ENCODE measurements around the gene GRWD1. TPM values are rescaled to one million over a fixed set of nuclear protein-coding genes. Genes with fewer than 3 reads are reported as not detected.

The GRWD1 gene
- total and polyA plus RNA-seq, 2 of the 8 experiments (the other 6 are each of a cell fraction or from before 2014, with no cell fraction given), result 36.9 to 61.9 TPM

DNA sequence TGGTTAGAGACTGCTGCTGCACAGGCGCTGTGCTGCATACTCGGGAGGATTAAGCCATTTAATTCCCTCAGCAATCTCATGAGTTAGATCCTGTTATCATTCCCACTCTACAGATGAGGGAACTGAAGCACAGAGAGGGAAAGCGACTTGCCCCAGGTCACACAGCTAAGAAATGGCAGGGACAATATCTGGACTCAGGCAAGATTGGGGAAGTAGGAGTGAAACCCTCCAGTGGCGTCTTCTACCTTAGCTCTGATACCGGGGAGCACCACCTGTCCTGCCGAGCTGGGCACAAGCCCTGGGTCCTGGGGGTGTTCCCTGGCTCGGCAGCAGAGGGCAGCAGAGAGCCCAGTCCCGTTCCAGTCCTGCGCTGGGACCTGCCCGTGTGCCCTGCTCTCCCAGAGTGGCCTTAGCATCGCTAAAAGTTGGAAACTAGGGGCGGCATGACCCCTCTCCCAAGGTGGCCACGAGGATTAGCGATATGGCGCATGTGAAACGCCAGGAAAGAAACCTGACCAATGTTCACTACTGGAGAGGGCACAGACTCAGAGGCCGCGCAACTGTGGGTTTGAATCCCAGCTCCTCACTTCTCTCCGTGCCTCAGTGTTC, 43.9 kb downstream of the GRWD1 start:
- 33% methylated on average over 19 of the region's 19 CpGs; no CpG with 5 or more reads in 1 of the 2 experiments for WGBS, 2 experiments (ENCODE audit: extremely low coverage in 1 of 2, insufficient coverage in 1 of 2, insufficient read length in 1 of 2, insufficient replicate concordance in 2 of 2, low coverage in 1 of 2, low lambda C conversion rate in 2 of 2, missing lambda C conversion rate in 1 of 2)
- Histone ChIP-seq H3K4me2 (ENCODE audit: insufficient read depth in 1 of 2, low read depth in 2 of 2, low read length in 2 of 2) (peak overlapping the region in 1 of 2 experiments; percentile 45; a peak in 3 of 4 replicates), H2BK15ac (ENCODE audit: low read length) (no peak overlapping the region)
- TF ChIP-seq TEAD4 (IDR thresholded peaks at IDR 0.05; ENCODE audit: low read depth, low read length) (no peak), YY1 (IDR thresholded peaks at IDR 0.05; ENCODE audit: low read depth, low read length) (0 out of 2 replicates have a peak, but pooled peaks have one; percentile 18), SAP30 (IDR thresholded peaks at IDR 0.05; ENCODE audit: insufficient read depth, insufficient replicate concordance, low read length) (no peak), RAD21 (IDR thresholded peaks at IDR 0.05 in 1 of 2, conservative IDR thresholded peaks at IDR 0.05 in 1 of 2; ENCODE audit: low read depth in 2 of 2, low read length in 2 of 2) (peak; percentile 74 to 79), SP1 (IDR thresholded peaks at IDR 0.05; ENCODE audit: low read depth, low read length) (no peak), POLR2A (IDR thresholded peaks at IDR 0.05; ENCODE audit: control extremely low read depth in 1 of 2, low read depth in 2 of 2, low read length in 2 of 2) (peak; percentile 13 to 28; a peak in 2 of 3 replicates), TAF1 (IDR thresholded peaks at IDR 0.05; ENCODE audit: low read depth, low read length) (0 out of 2 replicates have a peak, but pooled peaks have one; percentile 36), GABPA (IDR thresholded peaks at IDR 0.05; ENCODE audit: borderline replicate concordance, insufficient read depth, low read length) (peak; percentile 63; the same call in 1 of the 2 replicates), CREB1 (IDR thresholded peaks at IDR 0.05) (0 out of 2 replicates have a peak, but pooled peaks have one; percentile 51)
- TF ChIP-seq, protein P1, sequence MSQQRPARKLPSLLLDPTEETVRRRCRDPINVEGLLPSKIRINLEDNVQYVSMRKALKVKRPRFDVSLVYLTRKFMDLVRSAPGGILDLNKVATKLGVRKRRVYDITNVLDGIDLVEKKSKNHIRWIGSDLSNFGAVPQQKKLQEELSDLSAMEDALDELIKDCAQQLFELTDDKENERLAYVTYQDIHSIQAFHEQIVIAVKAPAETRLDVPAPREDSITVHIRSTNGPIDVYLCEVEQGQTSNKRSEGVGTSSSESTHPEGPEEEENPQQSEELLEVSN (IDR thresholded peaks at IDR 0.05), result peak; percentile 25; the same call in 1 of the 2 replicates
- TF ChIP-seq, protein P2, sequence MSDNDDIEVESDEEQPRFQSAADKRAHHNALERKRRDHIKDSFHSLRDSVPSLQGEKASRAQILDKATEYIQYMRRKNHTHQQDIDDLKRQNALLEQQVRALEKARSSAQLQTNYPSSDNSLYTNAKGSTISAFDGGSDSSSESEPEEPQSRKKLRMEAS (IDR thresholded peaks at IDR 0.05), result peak; percentile 75

More for the DNA sequence above, 43.9 kb downstream of the GRWD1 start:
- DNase-seq (ENCODE audit: low read depth in 1 of 2, low spot score in 2 of 2) (peak; percentile 67 to 99), FAIRE-seq (peak; percentile 71)
- ChIA-PET POLR2A (ENCODE audit: partially characterized antibody) (interaction anchor here (0.6 to 14.8 kb wide), 19 partner anchors 8 to 497 kb away, joined by 3 to 176 read pairs (median 3); partner anchors contain the start of gene KDELR1), CTCF (ENCODE audit: partially characterized antibody) (interaction anchor here (0.7 to 5.5 kb wide), 39 partner anchors 9 to 192 kb away, joined by 3 to 105 read pairs (median 5); partner anchors contain the start of genes EMP3, FAM83E, GRWD1 and KDELR1)
- Histone ChIP-seq H3K4me3 (ENCODE audit: extremely low read depth in 1 of 4, insufficient read depth in 2 of 4, low read depth in 3 of 4, low read length in 4 of 4) (no peak overlapping the region), H2AFZ (ENCODE audit: low read length) (no peak overlapping the region), H3K18ac (ENCODE audit: extremely low read depth, low read length) (no peak overlapping the region), H3K14ac (ENCODE audit: insufficient read length) (no peak overlapping the region), H3K36me3 (ENCODE audit: control insufficient read depth in 2 of 4, insufficient read depth in 4 of 4, low read length in 3 of 4) (no peaks in the 10 kb centered on the region; a peak in 1 of 8 replicates), H3K9ac (replicated peaks in 1 of 4; ENCODE audit: extremely low read depth in 1 of 4, low read depth in 3 of 4, low read length in 3 of 4) (no peak overlapping the region), H2AK5ac (ENCODE audit: low read depth, low read length) (no peak overlapping the region), H3K79me1 (ENCODE audit: low read depth, low read length) (no peaks in the 10 kb centered on the region; the same call in 1 of the 2 replicates), H3K9me3 (ENCODE audit: insufficient read depth in 2 of 2, low read depth in 1 of 2, low read length in 1 of 2) (no peaks in the 10 kb centered on the region), H4K91ac (replicated peaks; ENCODE audit: insufficient read length, low read length) (no peak overlapping the region), H2BK5ac (ENCODE audit: low read depth, low read length) (no peak overlapping the region), H4K20me1 (replicated peaks in 1 of 2; ENCODE audit: control insufficient read depth in 1 of 2, insufficient read depth in 2 of 2, low read length in 2 of 2) (peaks cover 0 to 2% of the 10 kb centered on the region in 2 experiments), H3K79me2 (ENCODE audit: control insufficient read depth in 1 of 2, insufficient read depth in 2 of 2, low read length in 2 of 2) (no peaks in the 10 kb centered on the region), H3K27me3 (replicated peaks in 1 of 4; ENCODE audit: control insufficient read depth in 3 of 4, extremely low read depth in 1 of 4, insufficient read depth in 3 of 4, low read length in 3 of 4) (peaks cover 0 to 5% (median 4%) of the 10 kb centered on the region in 4 experiments; a peak in 3 of 7 replicates), H3K4me1 (replicated peaks in 1 of 4; ENCODE audit: control insufficient read depth in 3 of 4, insufficient read depth in 4 of 4, low read length in 3 of 4) (peaks cover 0 to 21% (median 15%) of the 10 kb centered on the region in 4 experiments; a peak in 6 of 7 replicates), H4K8ac (ENCODE audit: extremely low read depth, insufficient read depth, low read length) (no peak overlapping the region), H2BK12ac (ENCODE audit: low read depth, low read length) (peak overlapping the region; percentile 94; the same call in 1 of the 2 replicates), H4K5ac (ENCODE audit: insufficient read length, low read depth, low read length) (no peak overlapping the region), H3K23me2 (ENCODE audit: low read depth, low read length) (peaks cover 6% of the 10 kb centered on the region; the same call in 1 of the 2 replicates), H3K56ac (replicated peaks; ENCODE audit: insufficient read length, low read depth, low read length) (no peak overlapping the region), H3K4ac (replicated peaks; ENCODE audit: insufficient read length, low read depth, low read length) (no peak overlapping the region), H3K23ac (ENCODE audit: insufficient read length) (no peak overlapping the region), H3K27ac (ENCODE audit: low read depth, low read length) (no peak overlapping the region), H2BK20ac (ENCODE audit: low read length) (no peak overlapping the region), H2BK120ac (replicated peaks; ENCODE audit: low read depth, low read length) (no peak overlapping the region)
